Measurements from ENCODE around the gene ZNF117.
"Not testable (repeated sequence)": the region's sequence is repeated elsewhere in the genome, so short reads cannot be mapped to it uniquely, and the experiment has no call there.

The ZNF117 gene

GRCh38 chr7:64996305-64996704 is 5.5 kb upstream of the ZNF117 start:
- no peak for DNase-seq

GRCh38 chr7:64993901-64994300 is 3.1 kb upstream of the ZNF117 start:
- no peak for DNase-seq

DNA sequence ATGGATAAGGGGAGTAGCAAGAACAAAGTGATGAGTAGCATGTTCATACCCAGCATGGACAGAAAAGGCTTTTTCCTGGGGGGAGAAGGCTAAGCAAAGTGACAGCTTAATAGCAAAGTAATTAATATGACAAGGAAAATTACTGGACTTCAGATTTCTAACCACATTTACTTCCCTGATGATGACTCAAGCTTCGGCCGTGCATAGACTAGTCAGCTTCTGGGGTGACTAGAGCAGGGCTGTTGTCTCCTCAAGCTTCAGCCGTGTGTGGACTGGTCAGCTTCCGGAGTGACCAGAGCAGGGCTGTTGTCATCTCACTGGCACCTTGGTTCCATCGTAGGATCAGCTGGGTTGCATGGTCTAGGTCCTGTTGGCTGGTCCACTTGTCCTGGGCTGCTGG is 2.1 kb upstream of the ZNF117 start:
- DNase-seq: no peak

DNA sequence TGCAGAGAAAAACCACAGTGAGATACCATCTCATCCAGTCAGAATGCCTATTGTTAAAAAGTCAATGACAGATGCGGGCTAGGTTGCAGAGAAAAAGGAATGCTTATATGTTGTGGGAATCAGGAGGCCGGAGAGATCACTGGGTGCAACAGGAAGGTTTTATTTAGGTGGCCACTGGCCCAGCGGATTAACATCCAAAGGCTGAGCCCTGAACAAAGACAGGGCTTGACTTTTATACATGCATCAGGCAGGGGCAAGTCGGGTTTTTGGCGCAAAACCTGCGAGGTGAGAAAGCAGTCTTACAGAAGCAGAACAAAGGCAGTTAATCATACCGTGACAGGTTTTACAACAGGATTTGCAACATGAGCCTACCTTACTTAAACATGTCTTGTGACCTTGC is 620 bp downstream of the ZNF117 start:
- DNase-seq: no peak

DNA sequence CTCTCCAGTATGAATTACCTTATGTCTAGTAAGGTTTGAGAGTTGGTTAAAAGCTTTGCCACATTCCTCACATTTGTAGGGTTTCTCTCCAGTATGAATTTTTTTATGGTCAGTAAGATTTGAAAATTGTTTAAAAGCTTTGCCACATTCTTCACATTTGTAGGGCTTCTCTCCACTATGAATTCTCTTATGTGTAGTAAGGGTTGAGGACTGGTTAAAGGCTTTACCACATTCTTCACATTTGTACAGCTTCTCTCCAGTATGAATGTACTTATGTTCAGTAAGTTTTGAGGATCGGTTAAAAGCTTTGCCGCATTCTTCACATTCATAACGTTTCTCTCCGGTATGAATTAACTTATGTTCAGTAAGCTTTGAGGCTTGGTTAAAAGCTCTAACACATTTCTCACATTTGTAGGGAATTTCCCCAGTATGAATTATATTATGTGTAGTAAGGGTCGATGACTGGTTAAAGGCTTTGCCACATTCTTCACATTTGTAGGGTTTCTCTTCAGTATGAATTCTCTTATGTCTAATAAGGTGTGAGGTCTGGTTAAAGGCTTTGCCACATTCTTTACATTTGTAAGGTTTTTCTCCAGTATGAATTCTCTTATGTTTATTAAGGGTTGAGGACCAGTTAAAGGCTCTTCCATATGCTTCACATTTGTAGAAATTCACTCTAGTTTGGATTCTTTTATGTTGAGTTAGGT is 12.2 kb downstream of the ZNF117 start:
- no peak for DNase-seq

GRCh38 chr7:64965594-64965993 is 25.2 kb downstream of the ZNF117 start:
- no peak for DNase-seq

GRCh38 chr7:64959072-64959747 is 31.6 kb downstream of the ZNF117 start:
- DNase-seq: no peak

DNA sequence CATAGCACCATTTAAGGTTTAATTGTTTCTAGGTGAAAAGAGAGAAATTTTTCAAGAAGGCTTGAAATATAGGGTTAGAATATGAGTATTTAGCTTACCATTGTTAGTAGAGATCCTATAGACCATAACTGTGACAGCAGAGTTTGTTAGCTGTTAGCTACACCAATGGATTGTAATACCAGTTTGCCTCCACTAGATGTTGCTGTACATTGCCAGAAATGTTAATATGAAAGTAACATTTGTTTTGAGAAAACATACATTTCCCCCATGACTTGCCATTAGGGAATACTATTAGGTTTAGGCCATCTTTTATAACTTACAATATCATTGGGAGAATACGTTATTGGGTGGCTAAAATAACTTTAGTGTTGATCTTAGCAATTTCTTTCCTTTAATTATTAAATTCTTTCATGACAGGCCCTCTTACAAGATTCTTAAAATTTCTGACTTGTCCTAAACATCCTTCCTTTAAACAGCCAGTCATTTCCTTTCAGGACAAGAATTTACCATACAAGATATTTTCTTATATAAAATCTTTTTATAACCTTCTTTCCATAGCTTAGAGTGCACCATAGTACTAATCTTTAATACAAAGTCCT is 39.5 kb downstream of the ZNF117 start:
- no peak for DNase-seq

GRCh38 chr7:64950673-64951072 is 40.2 kb downstream of the ZNF117 start:
- not testable (repeated sequence) for DNase-seq

- not testable (repeated sequence) for DNase-seq
Measured at GRCh38 chr7:64948774-64949173, 42.1 kb downstream of the ZNF117 start.

DNA sequence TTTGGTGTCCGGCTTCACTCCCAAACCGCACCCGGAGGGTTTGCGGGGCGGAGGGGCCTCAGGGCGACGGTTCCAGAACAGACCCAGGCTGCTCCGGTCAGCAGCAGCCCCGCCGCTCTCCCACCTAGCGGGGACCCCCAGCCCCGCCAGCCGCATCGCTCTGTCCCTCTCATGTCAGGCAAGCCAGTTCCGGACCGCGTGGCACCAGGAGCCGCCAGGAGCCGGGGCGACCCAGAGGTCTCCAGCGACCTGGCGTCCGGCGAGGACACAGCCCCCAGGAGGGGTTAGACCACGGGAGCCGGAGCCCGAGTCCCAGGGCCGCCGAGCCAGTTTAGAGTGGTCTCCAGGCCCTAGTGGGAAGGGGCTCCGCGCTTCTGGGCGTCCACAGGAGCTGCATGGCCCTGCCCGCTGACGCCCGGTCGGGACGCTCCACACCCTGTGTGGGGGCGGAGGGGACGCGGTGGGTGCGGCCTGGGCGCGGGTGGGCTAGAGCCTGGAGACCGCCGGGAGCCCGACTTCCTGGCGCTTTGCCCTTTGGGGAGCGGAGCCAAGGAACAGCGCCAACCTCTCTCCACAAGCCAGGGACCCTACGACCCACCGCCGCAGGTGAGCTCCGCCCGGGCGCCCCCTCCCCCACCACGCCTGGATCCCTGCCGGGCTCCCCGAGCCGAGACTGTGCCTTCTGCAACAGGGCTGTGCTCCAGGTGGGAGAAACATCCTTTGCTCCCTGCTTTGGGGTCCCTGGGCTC is 43.4 kb downstream of the ZNF117 start:
- no peak for DNase-seq

GRCh38 chr7:64946772-64947171 is 44.1 kb downstream of the ZNF117 start:
- DNase-seq: no peak

DNA sequence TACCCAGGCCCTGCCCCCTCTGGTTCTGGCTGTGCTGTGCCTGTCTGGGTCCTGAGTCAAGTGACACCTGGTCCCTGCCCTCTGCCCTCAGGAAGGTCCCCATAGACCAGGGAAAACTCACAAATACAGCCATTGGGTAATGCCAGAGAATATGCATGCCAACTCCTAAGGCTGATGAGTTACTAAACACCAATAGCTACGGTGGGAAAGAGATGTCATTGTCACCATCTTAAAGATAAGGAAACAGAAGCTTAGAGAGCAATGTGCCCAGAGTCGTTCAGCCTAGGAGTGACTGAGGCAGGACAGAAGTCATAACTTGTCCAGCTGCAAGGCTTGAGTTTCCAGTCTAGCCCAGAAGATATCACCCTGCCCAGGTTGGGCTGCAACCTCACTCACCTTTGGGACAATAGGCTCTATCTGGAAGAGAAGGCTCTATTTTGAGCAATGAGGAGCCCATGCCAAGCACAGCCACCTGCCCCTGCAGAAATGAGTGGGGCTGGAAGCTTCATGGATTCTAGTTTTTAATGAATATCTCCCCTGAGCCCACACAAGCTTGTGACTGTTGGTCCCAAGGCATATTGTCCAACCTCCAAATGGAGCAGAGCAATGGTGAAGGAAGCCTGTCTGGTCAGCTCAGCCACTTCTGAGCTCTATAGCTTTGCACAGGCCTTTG is 45.2 kb downstream of the ZNF117 start:
- no peak for DNase-seq

DNA sequence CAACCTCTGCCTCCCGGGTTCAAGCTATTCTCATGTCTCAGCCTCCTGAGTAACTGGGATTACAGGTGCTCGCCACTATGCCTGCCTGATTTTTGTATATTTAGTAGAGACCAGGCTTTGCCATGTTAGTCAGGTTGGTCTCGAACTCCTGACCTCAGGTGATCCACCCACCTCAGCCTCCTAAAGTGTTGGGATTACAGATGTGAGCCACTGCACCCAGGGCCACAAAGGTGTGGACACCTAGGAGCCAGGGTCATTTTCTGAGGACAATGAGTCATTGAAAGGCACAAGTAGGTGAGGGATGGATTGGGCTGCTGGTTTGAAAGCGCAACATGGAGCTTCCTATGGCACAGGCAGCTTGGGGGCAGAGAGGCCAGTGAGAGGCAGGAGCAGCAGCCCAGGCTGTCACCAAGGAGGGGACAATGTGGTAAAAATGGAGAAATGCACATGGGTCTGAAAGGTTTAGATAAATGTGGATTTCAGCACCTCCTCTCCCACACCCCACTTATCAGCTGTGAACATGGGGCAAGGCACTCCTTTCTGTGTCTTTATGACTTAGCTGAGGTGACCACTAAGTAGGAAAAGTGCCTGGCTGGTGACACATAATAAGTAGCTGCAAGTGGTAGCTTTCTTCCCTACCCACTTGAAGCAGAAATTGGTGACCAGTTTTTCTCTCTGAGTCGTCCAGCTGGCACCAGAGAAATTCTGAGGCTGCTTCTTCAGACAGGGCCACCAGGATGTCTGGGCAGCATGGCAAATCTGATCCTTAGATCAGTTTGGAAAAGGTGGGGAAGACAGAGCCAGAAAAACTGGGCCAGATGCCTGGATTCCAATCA is 46.0 kb downstream of the ZNF117 start:
- DNase-seq: not testable (repeated sequence)

DNA sequence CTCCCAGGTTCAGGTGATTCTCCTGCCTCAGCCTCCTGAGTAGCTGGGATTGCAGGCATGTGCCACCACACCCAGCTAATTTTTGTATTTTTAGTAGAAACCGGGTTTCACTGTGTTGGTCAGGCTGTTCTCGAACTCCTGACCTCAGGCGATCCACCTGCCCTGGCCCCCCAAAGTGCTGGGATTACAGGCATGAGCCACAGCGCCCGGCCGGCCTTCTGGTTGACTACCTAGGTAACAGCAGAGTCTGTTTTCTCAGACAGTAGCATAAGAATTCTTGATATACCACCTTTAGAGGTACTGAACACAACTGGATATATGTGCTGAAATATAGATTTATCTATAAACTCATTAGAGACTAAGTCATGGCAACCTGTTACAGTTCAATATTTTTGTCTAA is 50.8 kb downstream of the ZNF117 start:
- not testable (repeated sequence) for DNase-seq

DNA sequence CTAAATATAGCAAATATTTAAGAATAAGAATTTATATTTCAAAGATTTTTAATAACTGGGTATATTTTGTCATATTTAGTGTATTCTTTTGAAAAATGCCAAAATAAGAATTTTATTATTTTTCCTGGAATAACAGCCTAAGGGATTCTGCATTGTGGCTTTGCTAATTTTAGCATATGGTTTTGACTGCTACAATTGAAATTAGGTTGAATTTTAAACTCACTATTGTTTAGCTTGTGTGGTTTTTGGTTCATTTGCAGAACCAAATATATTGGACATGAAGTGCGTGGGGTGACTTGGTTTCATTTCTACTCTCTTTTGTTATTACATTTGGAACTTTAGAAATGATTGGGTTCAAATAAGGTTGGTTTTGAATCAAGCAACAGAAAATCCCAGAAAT is 52.3 kb downstream of the ZNF117 start:
- DNase-seq: no peak

- no peak for DNase-seq
Measured at GRCh38 chr7:64934478-64934877, 56.4 kb downstream of the ZNF117 start.

DNA sequence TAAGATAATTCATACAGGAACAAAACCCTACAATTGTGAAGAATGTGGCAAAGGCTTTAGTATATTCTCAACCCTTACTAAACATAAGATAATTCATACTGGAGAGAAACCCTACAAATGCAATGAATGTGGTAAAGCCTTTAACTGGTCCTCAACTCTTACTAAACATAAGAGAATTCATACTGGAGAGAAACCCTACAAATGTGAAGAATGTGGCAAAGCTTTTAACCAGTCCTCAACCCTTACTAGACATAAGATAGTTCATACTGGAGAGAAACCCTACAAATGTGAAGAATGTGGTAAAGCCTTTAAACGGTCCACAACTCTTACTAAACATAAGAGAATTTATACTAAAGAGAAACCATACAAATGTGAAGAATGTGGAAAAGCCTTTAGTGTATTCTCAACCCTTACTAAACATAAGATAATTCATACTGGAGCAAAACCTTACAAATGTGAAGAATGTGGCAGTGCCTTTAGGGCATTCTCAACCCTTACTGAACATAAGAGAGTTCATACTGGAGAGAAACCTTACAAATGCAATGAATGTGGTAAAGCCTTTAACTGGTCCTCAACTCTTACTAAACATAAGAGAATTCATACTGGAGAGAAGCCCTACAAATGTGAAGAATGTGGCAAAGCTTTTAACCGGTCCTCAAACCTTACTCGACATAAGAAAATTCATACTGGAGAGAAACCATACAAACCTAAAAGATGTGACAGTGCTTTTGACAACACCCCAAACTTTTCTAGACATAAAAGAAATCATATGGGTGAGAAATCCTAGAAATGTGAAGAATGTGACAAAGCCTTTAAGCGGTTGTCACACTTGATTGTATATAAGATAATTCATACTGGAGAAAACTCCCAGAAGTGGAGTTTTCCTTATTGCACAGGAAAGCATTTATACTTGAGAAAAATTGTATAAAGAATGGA is 62.3 kb downstream of the ZNF117 start:
- not testable (repeated sequence) for DNase-seq

All from activated CD4-positive, CD25-positive, alpha-beta regulatory T cell (primary cell).